ENCODE measurements around the gene CACNG4. TPM values are rescaled to one million over a fixed set of nuclear protein-coding genes. Genes with fewer than 3 reads are reported as not detected.

Gene CACNG4
- polyA plus RNA-seq, 1 experiment: 0.25 TPM

DNA sequence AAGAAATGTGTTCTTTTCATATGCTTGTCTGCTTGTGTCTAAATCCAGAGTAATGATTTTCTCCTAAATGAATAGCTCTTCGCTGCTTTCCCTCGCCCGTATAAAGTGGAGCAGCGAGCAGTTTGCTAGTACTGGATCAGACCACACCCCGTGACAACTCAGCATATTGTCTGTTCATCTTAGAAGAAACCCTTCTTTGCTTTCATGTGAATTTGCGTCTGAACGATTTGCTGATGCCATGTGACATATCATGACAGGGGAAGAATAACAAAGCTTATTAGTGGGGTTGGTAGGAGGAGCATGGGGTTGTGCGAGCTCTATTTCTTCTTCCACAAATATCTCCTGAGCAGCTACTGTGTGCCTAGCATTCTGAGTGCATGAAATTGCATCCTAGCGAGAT is 44.1 kb upstream of the CACNG4 start:
- H3K27ac ChIP-seq (ENCODE audit: low read depth, low read length): no peak overlapping the region
- CTCF ChIA-PET: no interaction called here

DNA sequence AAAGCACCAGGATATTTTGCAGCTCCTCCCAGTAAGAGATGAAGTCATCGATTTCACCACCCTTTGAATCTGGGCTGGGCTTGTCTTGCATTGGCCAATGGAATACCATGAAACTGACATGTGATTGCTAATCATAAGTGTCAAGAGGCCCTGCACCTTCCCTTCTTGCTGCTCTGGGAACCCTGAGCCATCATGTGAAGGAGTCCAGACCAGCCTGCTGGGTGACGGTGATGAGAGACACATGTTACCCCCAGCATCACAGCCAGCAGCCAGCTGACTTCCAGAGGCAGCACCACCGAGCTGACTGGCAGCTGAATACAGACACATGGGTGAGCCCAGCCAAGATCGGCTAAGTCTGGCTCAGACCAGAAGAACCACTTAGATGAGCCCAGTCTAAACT is 43.6 kb upstream of the CACNG4 start:
- TF ChIP-seq CTCF (IDR thresholded peaks at IDR 0.05; ENCODE audit: low read depth, low read length): no peak
- peaks cover 2% of the 10 kb centered on the region; the same call in 1 of the 2 replicates for H3K9me3 ChIP-seq (ENCODE audit: control insufficient read depth, insufficient read depth, low read length)
- ChIA-PET POLR2A (no interaction called here), CTCF (no interaction called here)
- H3K27ac ChIP-seq (ENCODE audit: low read depth, low read length): no peak overlapping the region
- no peak for DNase-seq (ENCODE audit: low read depth, low spot score)
- peaks cover 18% of the 10 kb centered on the region for H3K27me3 ChIP-seq (ENCODE audit: control insufficient read depth, insufficient read depth, low read length)
- no peak overlapping the region for H3K4me3 ChIP-seq (ENCODE audit: low read depth, low read length)

More for the DNA sequence above, 44.1 kb upstream of the CACNG4 start:
- no peak for TF ChIP-seq CTCF (IDR thresholded peaks at IDR 0.05; ENCODE audit: low read depth, low read length)
- POLR2A ChIA-PET: no interaction called here
- no peak overlapping the region for H3K4me3 ChIP-seq (ENCODE audit: low read depth, low read length)
- H3K27me3 ChIP-seq (ENCODE audit: control insufficient read depth, insufficient read depth, low read length): peaks cover 18% of the 10 kb centered on the region
- H3K9me3 ChIP-seq (ENCODE audit: control insufficient read depth, insufficient read depth, low read length): peaks cover 2% of the 10 kb centered on the region; the same call in 1 of the 2 replicates
- DNase-seq (ENCODE audit: low read depth, low spot score): no peak

DNA sequence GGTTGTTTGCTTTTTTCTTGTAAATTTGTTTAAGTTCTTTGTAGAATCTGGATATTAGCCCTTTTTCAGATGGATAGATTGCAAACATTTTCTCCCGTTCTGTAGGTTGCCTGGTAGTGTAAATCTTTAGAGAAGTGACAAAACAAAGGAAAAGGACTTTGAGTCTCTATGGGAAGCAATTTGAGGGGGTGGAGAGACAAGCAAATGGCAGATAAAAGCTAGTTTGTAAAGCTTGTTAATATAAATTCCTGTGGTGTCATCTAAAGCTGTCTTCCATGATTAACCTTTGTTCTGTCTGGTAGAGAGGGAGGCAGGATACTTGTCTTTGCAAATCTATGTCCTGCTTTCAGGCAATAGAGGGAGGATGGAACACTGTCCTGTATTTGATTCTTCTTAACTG is 40.6 kb upstream of the CACNG4 start:
- CTCF ChIA-PET: no interaction called here
- H3K27ac ChIP-seq (ENCODE audit: low read depth, low read length): no peak overlapping the region
- no peak for DNase-seq (ENCODE audit: low read depth, low spot score)

GRCh38 chr17:66925811-66926500 is 38.6 kb upstream of the CACNG4 start:
- no peak overlapping the region for H3K4me3 ChIP-seq (ENCODE audit: low read depth, low read length)
- 0 out of 2 replicates have a peak, but pooled peaks cover 2% of the 10 kb centered on the region for H3K9me3 ChIP-seq (ENCODE audit: control insufficient read depth, insufficient read depth, low read length)
- H3K27me3 ChIP-seq (ENCODE audit: control insufficient read depth, insufficient read depth, low read length): peaks cover 19% of the 10 kb centered on the region
- no peak for DNase-seq (ENCODE audit: low read depth, low spot score)
- ChIA-PET CTCF (interaction anchor here (0.6 kb wide), 1 partner anchor 191 kb away, joined by 4 read pairs; no protein-coding TSS in a partner anchor), POLR2A (no interaction called here)
- no peak overlapping the region for H3K27ac ChIP-seq (ENCODE audit: low read depth, low read length)
- no peak for TF ChIP-seq CTCF (IDR thresholded peaks at IDR 0.05; ENCODE audit: low read depth, low read length)

More for the DNA sequence above, 40.6 kb upstream of the CACNG4 start:
- H3K4me3 ChIP-seq (ENCODE audit: low read depth, low read length): no peak overlapping the region
- H3K9me3 ChIP-seq (ENCODE audit: control insufficient read depth, insufficient read depth, low read length): 0 out of 2 replicates have a peak, but pooled peaks cover 2% of the 10 kb centered on the region
- TF ChIP-seq CTCF (IDR thresholded peaks at IDR 0.05; ENCODE audit: low read depth, low read length): no peak
- H3K27me3 ChIP-seq (ENCODE audit: control insufficient read depth, insufficient read depth, low read length): peaks cover 11% of the 10 kb centered on the region
- POLR2A ChIA-PET: no interaction called here

- H3K27me3 ChIP-seq (ENCODE audit: control insufficient read depth, insufficient read depth, low read length): peaks cover 16% of the 10 kb centered on the region
Measured at GRCh38 chr17:66928949-66929348, 35.6 kb upstream of the CACNG4 start.

More at GRCh38 chr17:66928949-66929348, 35.6 kb upstream of the CACNG4 start:
- POLR2A ChIA-PET: no interaction called here
- Histone ChIP-seq H3K9me3 (ENCODE audit: control insufficient read depth, insufficient read depth, low read length) (no peaks in the 10 kb centered on the region), H3K4me3 (ENCODE audit: low read depth, low read length) (no peak overlapping the region), H3K27ac (ENCODE audit: low read depth, low read length) (no peak overlapping the region)
- CTCF ChIA-PET: no interaction called here
- no peak for DNase-seq (ENCODE audit: low read depth, low spot score)
- TF ChIP-seq CTCF (IDR thresholded peaks at IDR 0.05; ENCODE audit: low read depth, low read length): no peak
